Right lung (tissue), 5 donors: Measurements from ENCODE around the gene BACH1. TPM values are rescaled to one million over a fixed set of nuclear protein-coding genes. Genes with fewer than 3 reads are reported as not detected.
"Not testable (repeated sequence)": the region's sequence is repeated elsewhere in the genome, so short reads cannot be mapped to it uniquely, and the experiment has no call there.

ENCODE experiments used
- DNase-seq, 2 donors: peaks; one replicate each; pipeline ENCODE4 v3.0.0-alpha.2; 2013
- polyA plus RNA-seq, 5 donors: library from polyadenylated mRNA; unstranded; fragments of 120-200 nt; gene quantifications; one replicate each; pipeline versions ENCODE4 v1.2.1 to v1.2.3, GENCODE V29; 2013; ENCODE audit warnings: inconsistent platforms in 1 of 5, low replicate concordance in 1 of 5; ENCODE audit not compliant: insufficient read length in 5 of 5, insufficient read depth in 1 of 5

BACH1 gene
- polyA plus RNA-seq, 5 donors = 23.8 to 45.7 (median 43.5) TPM

DNA sequence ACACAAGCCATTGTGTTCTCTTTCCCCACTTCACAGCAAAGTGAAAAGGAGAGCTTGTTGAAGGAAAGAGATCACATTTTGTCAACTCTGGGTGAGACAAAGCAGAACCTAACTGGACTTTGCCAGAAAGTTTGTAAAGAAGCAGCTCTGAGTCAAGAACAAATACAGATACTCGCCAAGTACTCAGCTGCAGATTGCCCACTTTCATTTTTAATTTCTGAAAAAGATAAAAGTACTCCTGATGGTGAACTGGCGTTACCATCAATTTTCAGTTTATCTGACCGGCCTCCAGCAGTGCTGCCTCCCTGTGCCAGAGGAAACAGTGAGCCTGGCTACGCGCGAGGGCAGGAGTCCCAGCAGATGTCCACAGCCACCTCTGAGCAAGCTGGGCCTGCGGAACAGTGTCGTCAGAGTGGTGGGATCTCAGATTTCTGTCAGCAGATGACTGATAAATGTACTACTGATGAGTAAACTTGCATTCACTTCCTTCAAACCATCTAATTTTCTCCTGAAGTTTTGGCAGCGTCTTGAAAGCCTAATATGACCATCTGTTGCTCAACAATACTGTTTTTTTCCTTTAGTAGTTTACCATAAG lies 43.7 kb downstream of the BACH1 start:
- peak; percentile 41 to 57 for DNase-seq

DNA sequence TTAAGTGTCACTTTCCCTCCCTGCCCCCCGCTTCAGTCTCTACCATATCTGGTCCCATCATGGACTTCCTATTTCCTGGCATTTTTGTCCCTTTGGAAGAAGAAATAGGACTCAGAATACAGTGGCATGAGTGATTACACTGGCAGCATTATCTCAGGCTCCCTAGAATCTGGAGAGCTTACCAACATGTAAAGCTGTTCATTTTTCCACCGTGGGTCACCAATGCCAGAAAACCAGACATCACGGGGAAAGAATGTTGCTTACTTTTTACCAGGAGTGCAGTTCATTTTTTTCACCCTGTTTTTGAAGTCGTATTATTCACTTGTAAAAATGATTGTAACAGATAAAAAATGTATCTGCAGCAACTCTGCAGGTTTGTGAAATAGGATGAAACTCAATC lies 44.8 kb downstream of the BACH1 start:
- no peak for DNase-seq

DNA sequence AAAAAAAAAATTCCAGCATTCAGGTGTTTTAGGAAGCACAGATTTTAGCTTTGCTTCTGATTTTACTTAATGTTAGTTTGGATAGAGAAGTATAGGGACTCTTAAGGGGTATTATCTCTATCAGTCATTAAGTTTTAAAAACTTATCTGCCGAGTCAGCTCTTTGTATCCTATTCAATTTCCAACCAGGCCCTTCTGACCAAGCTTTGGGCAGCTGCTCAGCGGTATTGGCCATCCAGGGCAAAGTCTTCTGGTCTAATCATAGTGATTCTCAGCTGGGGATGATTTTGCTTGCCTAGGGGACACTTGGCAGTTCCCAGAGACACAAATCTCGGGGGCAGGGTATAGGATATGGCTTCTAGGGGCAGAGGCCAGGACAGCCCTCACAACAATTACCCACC lies 47.6 kb downstream of the BACH1 start:
- no peak for DNase-seq

DNA sequence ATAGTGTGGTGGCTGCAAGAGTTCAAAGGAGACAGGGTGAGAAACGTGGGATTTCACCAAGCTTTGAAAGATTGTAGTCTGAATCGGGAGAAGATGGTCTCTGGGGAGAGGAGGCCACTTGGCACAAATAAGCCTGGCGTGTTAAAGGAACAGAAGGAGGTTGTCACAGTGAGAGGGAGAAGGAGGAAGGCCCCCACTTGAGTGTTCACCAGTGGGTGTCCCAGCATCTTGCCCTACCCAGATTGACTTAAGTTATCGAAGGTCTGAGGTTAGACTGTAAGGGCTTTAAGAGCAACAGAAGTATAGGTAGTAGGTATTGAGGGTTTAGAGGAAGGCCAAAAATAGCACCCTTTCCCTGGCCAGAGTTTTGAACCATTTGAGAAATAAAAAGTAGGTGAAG lies 48.0 kb downstream of the BACH1 start:
- no peak for DNase-seq

DNA sequence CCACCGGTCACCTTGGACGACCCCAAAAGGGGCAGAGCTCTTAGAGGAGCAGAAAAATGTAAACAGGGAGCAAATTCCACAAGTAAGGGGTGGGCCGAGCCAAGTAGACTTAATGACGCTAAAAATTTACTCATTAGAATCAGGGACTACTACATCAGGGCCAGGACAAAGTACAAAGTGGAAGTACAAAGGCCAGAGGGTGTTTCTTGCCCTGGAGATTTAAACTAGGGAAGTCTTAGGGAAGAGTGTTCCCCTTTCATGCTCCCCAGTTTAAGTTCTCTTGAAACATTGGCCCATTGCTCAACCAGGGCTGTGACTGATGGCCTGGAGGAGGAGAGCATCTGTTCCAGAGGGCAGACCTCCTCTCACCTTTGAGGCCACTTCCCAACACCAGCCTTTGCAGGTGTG lies 48.6 kb downstream of the BACH1 start:
- DNase-seq = no peak

DNA sequence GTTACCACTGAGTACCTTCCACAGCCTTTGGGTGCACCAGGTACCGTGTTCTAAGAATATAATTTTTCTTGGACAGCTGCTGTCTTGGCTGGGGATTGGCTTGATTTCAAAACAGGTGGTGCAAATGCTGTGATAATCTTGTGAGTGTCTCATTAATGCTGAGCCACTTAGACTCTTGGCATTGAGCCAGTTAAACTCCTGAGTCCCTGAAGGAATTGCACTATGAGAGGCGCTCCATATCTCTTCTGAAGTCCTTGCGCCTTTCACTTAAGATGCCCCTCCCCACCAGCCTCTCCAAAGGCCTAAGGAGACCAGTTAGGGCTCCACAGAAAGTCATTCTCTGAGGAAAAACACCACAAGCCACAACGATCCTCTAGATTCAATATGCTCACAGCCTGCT lies 51.0 kb downstream of the BACH1 start:
- no peak for DNase-seq

DNA sequence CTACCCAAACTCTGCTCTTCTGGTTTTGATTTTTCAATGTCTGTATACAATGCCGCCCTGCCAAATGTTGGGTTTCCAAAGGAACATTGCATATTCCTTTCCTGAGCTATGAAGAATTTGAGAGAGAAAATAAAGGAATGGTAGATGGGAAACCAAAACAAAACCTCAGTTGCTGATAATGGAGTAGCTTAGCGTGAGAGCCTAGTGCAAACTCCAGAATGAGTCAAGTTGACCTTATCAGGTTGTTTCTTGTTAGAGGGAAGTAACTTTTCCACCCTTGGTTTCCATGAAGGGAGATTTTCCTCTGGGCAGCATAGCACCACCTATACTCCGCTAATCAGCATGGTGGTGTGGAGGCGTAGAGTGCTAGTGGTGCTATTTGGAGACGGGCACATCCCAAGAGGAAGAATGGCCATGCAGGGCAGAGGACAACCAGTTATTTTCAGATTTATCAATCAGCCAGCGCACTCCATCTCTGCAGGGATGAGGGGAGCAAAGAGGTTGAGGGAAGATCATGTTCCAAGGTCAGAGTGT lies 51.6 kb downstream of the BACH1 start:
- no peak for DNase-seq

DNA sequence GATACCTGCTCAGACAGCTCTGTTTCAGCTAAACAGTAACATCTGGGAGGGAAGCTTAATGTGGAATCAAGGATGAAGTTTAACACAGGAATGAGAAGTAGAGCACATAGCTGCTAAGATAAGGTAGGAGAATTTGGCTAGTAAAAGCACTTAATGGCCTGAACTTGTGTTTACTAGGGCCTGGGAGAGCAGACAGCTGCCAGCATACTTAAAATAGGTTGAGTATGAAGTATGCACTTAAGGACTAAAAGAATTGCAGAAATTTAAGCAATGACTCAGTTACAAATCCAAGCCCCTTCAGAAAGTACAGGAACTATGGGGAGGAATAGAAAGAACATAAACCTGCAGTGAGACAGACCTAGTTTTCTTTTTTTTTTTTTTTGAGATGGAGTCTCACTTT lies 53.0 kb downstream of the BACH1 start:
- no peak for DNase-seq

DNA sequence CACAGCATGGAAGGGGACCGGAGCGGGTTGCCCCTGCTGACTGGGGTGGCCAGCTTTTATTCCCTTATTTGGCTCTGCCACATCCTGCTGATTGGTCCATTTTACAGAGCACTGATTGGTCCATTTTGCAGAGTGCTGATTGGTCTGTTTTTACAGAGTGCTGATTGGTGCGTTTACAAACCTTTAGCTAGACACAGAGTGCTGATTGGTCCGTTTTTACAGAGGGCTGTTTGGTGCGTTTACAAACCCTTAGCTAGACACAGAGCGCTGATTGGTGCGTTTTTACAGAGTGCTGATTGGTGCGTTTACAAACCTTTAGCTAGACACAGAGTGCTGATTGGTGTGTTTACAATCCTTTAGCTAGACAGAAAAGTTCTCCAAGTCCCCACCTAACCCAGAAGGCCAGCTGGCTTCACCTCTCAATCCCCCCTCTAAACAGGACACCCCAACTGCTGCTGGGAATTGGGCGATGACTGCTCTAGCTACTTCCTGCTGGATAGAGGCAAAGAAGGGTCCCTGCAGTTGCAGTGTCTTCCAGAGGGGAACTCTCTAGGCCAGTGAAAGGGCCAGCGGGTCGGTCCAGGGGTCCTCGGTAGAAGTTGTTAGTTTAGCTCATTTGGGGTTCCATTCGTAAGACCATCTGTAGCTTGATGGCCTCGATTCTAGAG lies 56.5 kb downstream of the BACH1 start:
- not testable (repeated sequence) for DNase-seq

DNA sequence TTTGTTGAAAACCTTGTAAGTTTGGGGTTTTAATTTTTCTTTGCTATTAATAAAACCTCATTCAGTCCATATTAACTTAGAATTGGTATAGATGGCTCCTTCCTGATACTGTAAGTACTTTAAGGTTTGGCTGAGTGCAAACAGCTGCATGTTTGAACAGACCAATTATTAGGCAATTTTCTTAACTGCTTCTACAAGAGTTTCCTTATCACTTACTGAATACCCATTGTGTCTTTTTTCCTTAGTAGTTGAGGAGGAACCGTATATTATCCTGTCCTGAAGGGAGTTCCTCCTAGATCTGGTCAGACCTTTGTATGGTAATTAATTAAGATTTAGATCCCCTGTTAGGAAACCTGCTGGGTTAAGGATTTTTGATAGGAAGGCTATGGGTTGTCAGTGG lies 57.6 kb downstream of the BACH1 start:
- not testable (repeated sequence) for DNase-seq

DNA sequence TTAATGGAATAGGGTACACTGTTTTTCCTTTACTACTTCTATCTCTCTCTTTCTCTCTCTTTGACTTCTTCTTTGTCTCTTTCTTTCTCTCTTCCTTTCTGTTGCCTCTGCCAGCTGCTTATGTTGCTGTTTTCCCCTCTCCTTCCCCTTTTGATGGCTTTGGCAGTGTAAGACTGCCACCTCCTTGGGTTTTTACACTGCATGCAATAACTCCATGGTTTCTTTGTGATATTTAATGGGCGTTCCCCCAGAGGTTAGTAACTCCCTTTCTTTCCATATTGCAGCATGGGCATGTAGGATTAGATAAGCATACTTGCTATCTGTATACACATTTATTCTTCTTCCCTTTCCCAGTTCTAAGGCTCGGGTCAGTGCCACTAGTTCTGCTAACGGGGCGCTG lies 58.1 kb downstream of the BACH1 start:
- not testable (repeated sequence) for DNase-seq

DNA sequence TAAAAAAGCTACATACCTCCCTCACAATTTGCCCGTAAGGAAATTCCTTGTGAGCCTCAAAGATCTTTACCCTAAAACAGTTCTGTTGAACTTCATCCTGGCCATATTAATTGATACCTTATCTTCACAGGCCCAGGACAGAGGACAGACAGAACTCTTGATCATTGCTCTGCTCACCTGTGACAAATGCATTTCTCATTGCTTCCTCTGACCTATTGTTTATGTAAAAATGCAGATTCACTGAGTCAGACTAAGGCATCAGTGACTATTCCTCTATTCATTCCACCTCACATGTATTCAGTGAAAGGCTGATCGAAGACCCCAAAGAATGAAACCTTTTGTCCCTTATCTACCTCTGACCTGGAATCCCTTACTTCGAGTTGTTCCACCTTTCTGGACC lies 61.0 kb downstream of the BACH1 start:
- no peak for DNase-seq

DNA sequence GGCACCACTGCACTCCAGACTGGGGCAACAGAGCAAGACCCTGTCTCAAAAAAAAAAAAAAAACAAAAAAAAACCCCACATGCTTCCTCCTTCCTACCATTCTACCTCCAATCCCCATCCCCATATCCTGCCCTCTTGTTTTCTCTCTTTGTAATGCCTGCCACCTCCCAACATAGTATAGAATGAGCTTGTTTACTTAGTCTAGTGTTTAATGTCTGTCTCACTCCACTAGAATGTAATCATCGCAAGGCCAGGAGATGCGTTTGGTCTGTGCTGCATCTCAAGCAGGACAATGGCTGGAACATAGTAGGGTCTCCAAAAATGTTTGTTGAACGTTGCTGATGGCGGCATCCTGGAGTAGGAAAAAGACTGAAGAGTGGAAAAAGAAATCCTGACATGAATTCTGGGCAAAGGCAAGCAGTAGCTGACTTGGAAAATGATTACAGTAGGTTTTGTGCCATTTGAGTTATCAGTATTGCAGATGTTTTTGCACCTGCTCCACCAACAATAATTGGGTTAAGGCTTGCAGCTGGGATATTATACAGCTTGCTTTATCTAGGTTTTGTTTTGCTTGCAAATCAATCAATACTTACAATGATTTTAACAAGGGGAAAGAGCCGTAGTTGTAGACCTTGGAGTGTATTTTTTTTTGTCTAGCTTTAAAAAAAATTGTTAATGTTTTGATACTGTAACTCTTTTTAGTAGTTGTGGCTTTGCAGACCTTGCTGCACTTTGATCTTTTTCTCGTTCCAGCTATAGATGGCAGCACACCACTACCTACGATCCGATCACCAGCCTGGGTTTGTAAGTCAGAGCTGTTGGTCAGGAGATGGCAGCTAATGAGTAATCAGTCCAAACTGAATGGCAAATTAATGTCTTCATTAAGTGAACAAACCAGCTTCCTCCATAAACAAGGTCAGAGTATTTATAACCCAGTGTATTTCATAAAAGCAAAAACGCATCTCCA lies 62.4 kb downstream of the BACH1 start:
- no peak for DNase-seq

DNA sequence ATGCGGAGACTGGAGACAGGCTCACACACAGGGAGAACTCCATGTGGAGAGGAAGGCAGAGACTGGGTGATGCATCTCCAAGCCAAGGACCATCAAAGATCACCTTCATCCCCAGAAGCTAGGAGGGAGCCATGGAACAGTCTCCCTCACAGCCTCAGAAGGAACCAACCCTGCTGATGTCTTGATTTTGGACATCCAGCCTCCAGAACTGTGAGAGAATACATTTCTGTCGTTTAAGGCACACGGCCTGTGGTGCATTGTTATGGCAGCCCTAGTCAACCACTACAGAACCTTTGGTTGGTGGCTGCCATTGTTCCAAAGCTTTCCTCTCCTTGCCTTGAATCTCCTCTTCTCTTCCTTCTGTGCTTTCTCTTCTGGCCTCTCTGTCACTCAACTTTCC lies 64.0 kb downstream of the BACH1 start:
- no peak for DNase-seq

DNA sequence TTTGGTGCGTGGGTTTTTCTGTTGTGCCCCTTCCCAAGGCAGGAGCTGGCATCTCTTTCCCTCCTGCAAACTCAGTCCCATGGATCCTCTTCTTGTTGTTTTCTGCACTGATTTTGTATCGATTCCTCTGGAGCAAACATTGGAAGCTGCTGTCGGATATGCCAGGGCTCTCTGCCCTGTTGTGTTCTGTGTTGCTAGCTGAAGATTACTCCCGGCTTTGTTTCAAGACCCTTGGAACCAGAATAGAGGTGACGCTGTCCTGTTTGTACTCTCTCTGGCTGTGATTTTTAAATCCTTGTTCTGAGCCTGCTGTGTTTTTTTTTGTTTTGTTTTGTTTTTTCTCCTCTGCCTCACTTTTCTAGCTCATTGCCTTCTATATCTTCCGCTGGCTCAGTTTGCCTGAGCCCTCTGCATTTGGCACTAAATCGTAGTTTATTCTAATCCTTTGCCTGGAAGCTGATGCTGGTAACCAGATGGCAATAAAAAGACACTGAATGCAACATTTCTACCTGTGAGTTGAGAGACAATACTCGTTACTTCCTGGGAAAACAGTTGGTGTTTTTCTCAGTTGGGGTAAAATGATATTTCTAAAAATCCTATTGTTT lies 67.0 kb downstream of the BACH1 start:
- no peak for DNase-seq

DNA sequence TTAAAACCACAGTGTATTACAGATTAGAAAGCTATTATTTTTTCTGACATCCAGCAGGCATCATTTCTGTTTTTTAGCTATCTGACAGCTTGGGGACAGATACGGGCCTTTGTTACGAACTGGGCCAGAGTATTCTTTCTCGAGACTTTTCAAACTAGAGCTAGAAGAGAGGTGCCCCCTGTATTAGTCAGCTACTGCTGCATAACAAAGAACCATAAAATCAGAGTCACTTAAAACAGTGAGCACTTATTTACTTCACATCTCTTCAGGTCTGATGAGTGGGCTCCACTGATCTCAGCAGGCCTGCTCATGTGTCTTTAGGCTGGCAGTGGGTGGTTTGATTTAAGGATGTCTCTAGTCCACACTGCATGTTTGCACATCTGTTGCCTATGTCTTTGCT lies 67.8 kb downstream of the BACH1 start:
- DNase-seq = no peak

DNA sequence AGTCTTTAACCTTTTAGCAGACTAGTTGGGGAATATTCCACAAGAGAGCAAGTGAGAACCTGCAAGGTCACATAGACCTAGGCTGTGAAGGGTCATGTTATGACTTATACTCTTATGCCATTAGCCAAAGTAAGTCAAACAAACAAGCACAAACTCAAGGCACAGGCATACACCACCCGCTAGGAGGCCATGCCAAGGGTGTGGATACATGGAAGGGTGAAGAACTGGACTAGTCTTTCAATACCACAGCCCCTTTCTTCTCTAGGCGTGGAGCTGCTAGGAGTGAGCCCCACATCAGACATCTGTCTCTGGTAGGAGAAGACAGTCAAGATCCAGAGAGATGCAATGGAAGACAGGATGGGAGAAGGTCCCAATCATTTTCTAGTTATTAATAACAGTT lies 68.6 kb downstream of the BACH1 start:
- DNase-seq = no peak

DNA sequence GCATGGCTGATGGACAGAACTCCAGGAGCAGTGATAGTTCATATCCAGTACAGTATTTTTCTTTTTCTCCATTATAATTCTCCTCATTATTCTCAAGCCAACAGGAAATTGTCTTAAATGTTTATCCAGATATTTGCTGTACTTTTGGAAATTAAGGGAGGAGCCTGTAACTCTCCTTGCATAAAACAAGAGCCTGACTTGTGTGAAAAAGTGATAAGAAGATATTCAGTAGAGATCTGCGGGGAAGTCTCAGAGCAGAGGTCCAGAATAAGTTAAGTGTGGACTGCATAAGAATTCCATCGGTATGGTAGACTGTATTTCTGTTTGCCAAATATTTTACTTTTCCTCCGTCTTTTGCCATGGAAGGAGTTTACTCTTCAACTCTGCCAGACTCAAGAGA lies 70.2 kb downstream of the BACH1 start:
- no peak for DNase-seq

DNA sequence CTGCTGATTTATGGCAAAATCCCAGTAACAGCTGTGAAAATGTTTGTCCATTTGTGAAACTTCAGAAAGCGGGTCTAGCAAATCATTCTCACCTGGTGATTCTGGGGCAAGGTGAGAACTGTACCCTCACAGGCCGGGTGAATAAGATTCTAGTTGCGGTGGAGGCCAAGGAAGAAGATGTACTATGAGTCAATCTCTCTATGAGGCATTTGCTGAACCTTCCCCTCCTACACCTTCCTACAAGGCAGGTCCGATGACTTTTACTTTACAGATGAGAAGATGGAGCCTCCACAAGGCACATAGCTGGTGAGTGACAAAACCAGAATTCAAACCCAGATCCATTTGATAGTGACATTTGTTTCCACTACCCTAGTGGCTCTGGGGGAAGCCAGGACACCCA lies 72.7 kb downstream of the BACH1 start:
- DNase-seq = no peak

DNA sequence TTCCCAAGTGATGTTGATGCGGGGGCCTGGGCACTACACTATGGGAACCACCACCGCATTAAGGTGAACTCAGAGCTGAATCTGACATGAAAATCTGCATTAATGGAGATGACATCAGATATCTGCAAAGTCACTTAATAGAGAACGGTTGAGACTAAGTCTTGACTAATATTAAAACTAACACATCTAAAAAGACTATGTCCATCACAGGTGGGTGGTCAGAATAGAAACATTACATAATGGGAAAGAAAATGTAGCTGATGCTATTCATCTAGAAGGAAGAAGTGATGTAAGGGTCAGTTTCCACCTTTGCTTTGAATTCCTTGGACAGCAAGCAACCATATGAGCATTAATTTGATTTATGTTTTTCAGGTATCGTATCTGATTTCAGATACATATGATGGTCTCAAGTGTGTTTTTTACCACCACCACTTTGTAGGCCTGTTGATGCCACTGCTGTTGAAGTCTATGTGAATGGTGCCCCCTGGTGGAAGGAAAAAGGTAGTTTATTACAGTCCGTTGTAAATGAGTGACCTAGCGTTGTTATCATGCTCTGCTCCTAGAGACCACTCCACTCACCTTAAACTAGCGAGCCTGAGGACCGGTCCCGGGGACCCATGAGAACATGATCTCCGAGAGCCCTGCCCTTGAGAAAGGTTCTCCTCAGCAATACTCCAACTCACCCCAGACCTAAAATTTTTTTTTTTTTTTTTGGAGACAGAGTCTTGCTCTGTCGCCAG lies 73.5 kb downstream of the BACH1 start:
- DNase-seq = peak; percentile 54 to 80

DNA sequence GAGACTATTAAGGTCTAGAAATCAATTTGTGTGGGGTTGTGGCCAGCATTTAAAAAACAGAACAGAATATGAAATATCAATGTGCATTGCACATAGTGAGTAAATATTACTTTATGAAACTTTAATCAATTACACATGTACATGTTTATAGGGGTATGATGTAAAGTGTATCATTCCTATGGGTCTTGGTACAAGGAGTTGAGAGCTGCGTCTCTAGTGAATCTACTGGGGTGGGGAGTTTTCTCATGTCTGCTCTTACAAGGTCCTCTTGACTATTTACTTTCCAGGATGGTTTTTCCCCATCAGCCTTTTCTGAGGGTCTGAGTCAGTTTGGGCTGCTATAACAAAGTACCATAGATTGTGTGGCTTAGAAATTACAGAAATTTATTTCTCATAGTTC lies 75.8 kb downstream of the BACH1 start:
- no peak for DNase-seq
